Smooth muscle cell (in vitro differentiated cells): ENCODE measurements around the gene WNT2B. TPM values are rescaled to one million over a fixed set of nuclear protein-coding genes. Genes with fewer than 3 reads are reported as not detected.

Source experiments
- DNase-seq: peaks from one replicate; lab custom pipeline; 2025; ENCODE audit not compliant: unreplicated experiment; lab: John Stamatoyannopoulos, UW
- H2AFZ ChIP-seq: fragments of 200-600 bp; sonication (generic); 2 replicates; pipeline ENCODE4 v1.6.0; 2016; ENCODE audit warnings: antibody characterized with exemption, low read depth, mild to moderate bottlenecking
- H3F3A ChIP-seq: fragments of 200-600 bp; sonication (generic); 2 replicates; pipeline ENCODE4 v1.6.0; 2017; ENCODE audit warnings: antibody characterized with exemption, low read depth
- H3K27ac ChIP-seq: fragments of 200-600 bp; sonication (generic); 2 replicates; pipeline ENCODE4 v1.5.1; 2016; ENCODE audit warnings: low read depth, mild to moderate bottlenecking
- H3K27me3 ChIP-seq: fragments of 200-600 bp; sonication (generic); 2 replicates; pipeline ENCODE4 v1.6.1; 2016; ENCODE audit warnings: low read depth, mild to moderate bottlenecking
- H3K36me3 ChIP-seq: fragments of 200-600 bp; sonication (generic); 2 replicates; pipeline ENCODE4 v1.5.1; 2016; ENCODE audit warnings: low read depth
- H3K4me1 ChIP-seq: fragments of 200-600 bp; sonication (generic); 2 replicates; pipeline ENCODE4 v1.5.1; 2016; ENCODE audit warnings: low read depth
- H3K4me2 ChIP-seq: fragments of 200-600 bp; sonication (generic); 2 replicates; pipeline ENCODE4 v1.6.0; 2016; ENCODE audit warnings: mild to moderate bottlenecking
- H3K4me3 ChIP-seq: fragments of 200-600 bp; sonication (generic); 2 replicates; pipeline ENCODE4 v1.5.1; 2016; ENCODE audit warnings: mild to moderate bottlenecking
- H3K79me2 ChIP-seq: fragments of 200-600 bp; sonication (generic); 2 replicates; pipeline ENCODE4 v1.6.0; 2016; ENCODE audit warnings: low read depth, mild to moderate bottlenecking
- H3K9ac ChIP-seq: fragments of 200-600 bp; sonication (generic); 2 replicates; pipeline ENCODE4 v1.6.0; 2016; ENCODE audit warnings: low read depth
- H3K9me3 ChIP-seq: fragments of 200-600 bp; sonication (generic); replicated peaks from 2 replicates; pipeline ENCODE4 v1.5.1; 2016; ENCODE audit warnings: low read depth
- H4K20me1 ChIP-seq: fragments of 200-600 bp; sonication (generic); 2 replicates; pipeline ENCODE4 v1.6.0; 2016; ENCODE audit warnings: low read depth
- CTCF ChIP-seq: fragments of 200-600 bp; sonication (generic); IDR thresholded peaks from 2 replicates; pipeline ENCODE4 v1.5.1; 2017; ENCODE audit warnings: borderline replicate concordance, mild to moderate bottlenecking, antibody characterized with exemption; ENCODE audit not compliant: insufficient read depth, poor library complexity, severe bottlenecking
- WGBS: methylation state at CpG from one replicate; pipeline ENCODE4 v1.1.7; 2016; ENCODE audit warnings: low lambda C conversion rate; 5-methylcytosine and 5-hydroxymethylcytosine counted together
- polyA plus RNA-seq: library from polyadenylated mRNA; unstranded; fragments of >200 nt; fragmentation: Nextera tagmentation; extraction: Ambion mirVana; gene quantifications from 2 replicates; pipeline ENCODE4 v1.2.1, GENCODE V29; 2016
- total RNA-seq: library from RNA; depleted of rRNA; stranded (reverse); fragments of >200 nt; gene quantifications from 2 replicates; pipeline ENCODE4 v1.2.3, GENCODE V29; 2014

Gene WNT2B
- total and polyA plus RNA-seq, 2 experiments from 2014 or later, result 0.41 to 1.8 TPM

- Histone ChIP-seq H4K20me1 (no peaks in the 10 kb centered on the region), H3K27me3 (peaks cover under 1% of the 10 kb centered on the region), H3K27ac (no peak overlapping the region), H3F3A (no peaks in the 10 kb centered on the region), H3K4me3 (no peak overlapping the region), H3K79me2 (no peaks in the 10 kb centered on the region), H3K9ac (no peak overlapping the region), H3K4me1 (no peaks in the 10 kb centered on the region), H3K9me3 (no peaks in the 10 kb centered on the region), H3K36me3 (no peaks in the 10 kb centered on the region), H2AFZ (no peak overlapping the region), H3K4me2 (no peak overlapping the region)
- WGBS, result 93% methylated on average over 5 of the region's 5 CpGs
- TF ChIP-seq CTCF, result no peak
- DNase-seq, result no peak
Observed at GRCh38 chr1:112488141-112488540, 20.6 kb upstream of the WNT2B start.

- Histone ChIP-seq H4K20me1 (no peaks in the 10 kb centered on the region), H3K36me3 (no peaks in the 10 kb centered on the region), H3K27me3 (peaks cover 9% of the 10 kb centered on the region), H3K4me3 (no peak overlapping the region), H3K4me1 (no peaks in the 10 kb centered on the region), H3K9me3 (no peaks in the 10 kb centered on the region), H3K9ac (no peak overlapping the region), H2AFZ (no peak overlapping the region), H3K4me2 (no peak overlapping the region), H3K79me2 (no peaks in the 10 kb centered on the region), H3F3A (no peaks in the 10 kb centered on the region), H3K27ac (no peak overlapping the region)
- 93% methylated on average over 1 of the region's 1 CpG for WGBS
- no peak for TF ChIP-seq CTCF
- DNase-seq, result no peak
Observed at GRCh38 chr1:112492076-112492475, 16.7 kb upstream of the WNT2B start.

- 93% methylated on average over 6 of the region's 6 CpGs for WGBS
- Histone ChIP-seq H3K9ac (no peak overlapping the region), H2AFZ (no peak overlapping the region), H3K4me2 (no peak overlapping the region), H4K20me1 (no peaks in the 10 kb centered on the region), H3K27me3 (peaks cover 9% of the 10 kb centered on the region), H3K27ac (no peak overlapping the region), H3K4me1 (no peaks in the 10 kb centered on the region), H3K36me3 (no peaks in the 10 kb centered on the region), H3K4me3 (no peak overlapping the region), H3F3A (no peaks in the 10 kb centered on the region), H3K79me2 (no peaks in the 10 kb centered on the region), H3K9me3 (no peaks in the 10 kb centered on the region)
- no peak for TF ChIP-seq CTCF
- DNase-seq, result no peak
Observed at GRCh38 chr1:112493351-112493750, 15.4 kb upstream of the WNT2B start.

GRCh38 chr1:112496290-112496689 is 12.5 kb upstream of the WNT2B start:
- H3K4me2 ChIP-seq, result no peak overlapping the region
- no peak overlapping the region for H2AFZ ChIP-seq
- no peaks in the 10 kb centered on the region for H4K20me1 ChIP-seq
- no peaks in the 10 kb centered on the region for H3K36me3 ChIP-seq
- no peak for DNase-seq
- TF ChIP-seq CTCF, result no peak
- no peak overlapping the region for H3K4me3 ChIP-seq
- no peak overlapping the region for H3K9ac ChIP-seq
- peaks cover 23% of the 10 kb centered on the region for H3K27me3 ChIP-seq
- no peaks in the 10 kb centered on the region for H3K9me3 ChIP-seq
- no peaks in the 10 kb centered on the region for H3K4me1 ChIP-seq
- no peak overlapping the region for H3K27ac ChIP-seq
- no peaks in the 10 kb centered on the region for H3K79me2 ChIP-seq
- WGBS, result 81% methylated on average over 5 of the region's 5 CpGs
- H3F3A ChIP-seq, result no peaks in the 10 kb centered on the region
